IMR-90 (cell line): ENCODE measurements around the gene OR3A2. TPM values are rescaled to one million over a fixed set of nuclear protein-coding genes. Genes with fewer than 3 reads are reported as not detected.

Source experiments
- ATAC-seq: fragments of 200-7000 bp; cut with Tn5 transposase; 2 replicates; pipeline ENCODE4 v1.9.1; 2020; ENCODE audit warnings: low read depth, mild to moderate bottlenecking, moderate library complexity
- BruUV-seq: library from RNA; stranded (reverse); fragments of 400-500 nt; replicated peaks from 2 replicates; lab custom pipeline; 2021; lab: Mats Ljungman, UMichigan
- CTCF ChIA-PET: fragments of 300-600 bp; formaldehyde crosslinking; extraction: SDS; loops from one replicate; lab custom pipeline; 2021; ENCODE audit warnings: antibody characterized with exemption; lab: Yijun Ruan, JAX
- POLR2A ChIA-PET: fragments of 300-600 bp; sonication (Branson Sonifier 250); formaldehyde crosslinking; loops from one replicate; lab custom pipeline; 2022; ENCODE audit warnings: antibody characterized with exemption; ENCODE audit not compliant: unreplicated experiment; lab: Charles Lee
- DNase-seq: peaks from one replicate; pipeline ENCODE4 v3.0.0; 2013
- H2AFZ ChIP-seq: replicated peaks from 2 replicates; pipeline ENCODE3; 2013; ENCODE audit warnings: low read length, mild to moderate bottlenecking; ENCODE audit not compliant: poor library complexity
- H2AK5ac ChIP-seq: 2 replicates; pipeline ENCODE4 v1.6.1; 2013; ENCODE audit warnings: low read depth, low read length, inconsistent platforms
- H2AK9ac ChIP-seq: replicated peaks from 2 replicates; pipeline ENCODE3; 2013; ENCODE audit warnings: mild to moderate bottlenecking, low read depth, low read length, moderate library complexity; ENCODE audit not compliant: poor library complexity
- H2BK120ac ChIP-seq: 2 replicates; pipeline ENCODE4 v1.6.1; 2013; ENCODE audit warnings: low read depth, low read length, inconsistent platforms
- H2BK15ac ChIP-seq: 3 replicates; pipeline ENCODE4 v1.6.1; 2013; ENCODE audit warnings: low read depth, low read length, inconsistent platforms
- H2BK20ac ChIP-seq: 2 replicates; pipeline ENCODE4 v1.6.1; 2013; ENCODE audit warnings: low read depth, mild to moderate bottlenecking, inconsistent platforms, low read length, moderate library complexity
- H2BK5ac ChIP-seq: 2 replicates; pipeline ENCODE4 v1.6.1; 2013; ENCODE audit warnings: mild to moderate bottlenecking, low read depth, low read length, inconsistent platforms; ENCODE audit not compliant: poor library complexity, severe bottlenecking
- H3K14ac ChIP-seq: replicated peaks from 2 replicates; pipeline ENCODE4 v1.6.1; 2013; ENCODE audit warnings: low read depth, low read length, inconsistent platforms
- H3K18ac ChIP-seq: 2 replicates; pipeline ENCODE4 v1.6.1; 2013; ENCODE audit warnings: low read depth, low read length, control low read depth
- H3K23ac ChIP-seq: 2 replicates; pipeline ENCODE4 v1.6.1; 2013; ENCODE audit warnings: low read depth, low read length, inconsistent platforms
- H3K27ac ChIP-seq: 2 replicates; pipeline ENCODE4 v1.5.1; 2013; ENCODE audit warnings: mild to moderate bottlenecking, control low read depth, low read length; ENCODE audit not compliant: insufficient read depth
- H3K27me3 ChIP-seq: 2 replicates; pipeline ENCODE4 v1.6.1; 2013; ENCODE audit warnings: low read length; ENCODE audit not compliant: control insufficient read depth, insufficient read depth
- H3K36me3 ChIP-seq: 2 replicates; pipeline ENCODE4 v1.6.1; 2013; ENCODE audit warnings: low read length, mixed read lengths; ENCODE audit not compliant: control insufficient read depth, insufficient read depth
- H3K4ac ChIP-seq: 2 replicates; pipeline ENCODE4 v1.6.1; 2013; ENCODE audit warnings: low read depth, low read length, inconsistent platforms
- H3K4me1 ChIP-seq: 2 replicates; pipeline ENCODE4 v1.6.1; 2013; ENCODE audit warnings: low read length, mixed read lengths; ENCODE audit not compliant: control insufficient read depth, insufficient read depth
- H3K4me2 ChIP-seq: 2 replicates; pipeline ENCODE4 v1.6.1; 2013; ENCODE audit warnings: low read depth, mild to moderate bottlenecking, control low read depth, low read length, moderate library complexity
- H3K4me3 ChIP-seq: 2 replicates; pipeline ENCODE4 v1.5.1; 2013; ENCODE audit warnings: low read depth, mild to moderate bottlenecking, control low read depth, low read length, moderate library complexity; ENCODE audit not compliant: insufficient read depth
- H3K56ac ChIP-seq: 2 replicates; pipeline ENCODE4 v1.6.1; 2013; ENCODE audit warnings: low read length, inconsistent platforms; ENCODE audit not compliant: insufficient read depth; ENCODE audit errors: extremely low read depth
- H3K79me1 ChIP-seq, 2 experiments: 2 replicates each; pipeline ENCODE4 v1.6.1; 2013; ENCODE audit warnings: low read length in 2 of 2, inconsistent platforms in 1 of 2, low read depth in 1 of 2
- H3K9ac ChIP-seq: 2 replicates; pipeline ENCODE4 v1.6.1; 2013; ENCODE audit warnings: low read depth, low read length, control low read depth
- H3K9me1 ChIP-seq: 2 replicates; pipeline ENCODE4 v1.6.1; 2013; ENCODE audit warnings: low read length, inconsistent platforms; ENCODE audit not compliant: insufficient read depth
- H3K9me3 ChIP-seq: 2 replicates; pipeline ENCODE4 v1.6.1; 2013; ENCODE audit warnings: low read length; ENCODE audit not compliant: control insufficient read depth, insufficient read depth
- H4K20me1 ChIP-seq: 2 replicates; pipeline ENCODE4 v1.6.1; 2013; ENCODE audit warnings: low read length, inconsistent platforms; ENCODE audit not compliant: insufficient read depth
- H4K5ac ChIP-seq: 2 replicates; pipeline ENCODE4 v1.6.1; 2013; ENCODE audit warnings: mild to moderate bottlenecking, low read depth, low read length, control low read depth
- H4K8ac ChIP-seq, 2 experiments: 2 replicates each; pipeline ENCODE4 v1.6.1; 2013; ENCODE audit warnings: low read depth in 2 of 2, low read length in 2 of 2, control low read depth in 1 of 2, inconsistent platforms in 1 of 2
- H4K91ac ChIP-seq: 2 replicates; pipeline ENCODE4 v1.6.1; 2013; ENCODE audit warnings: low read depth, low read length, inconsistent platforms; ENCODE audit not compliant: insufficient read depth
- BHLHE40 ChIP-seq: fragments of 150-350 bp; IDR thresholded peaks from 2 replicates; pipeline ENCODE4 v1.6.1; 2016; ENCODE audit warnings: mild to moderate bottlenecking, low read depth, low read length
- CEBPB ChIP-seq: IDR thresholded peaks from 2 replicates; pipeline ENCODE4 v1.6.1; 2012; ENCODE audit warnings: low read depth, low read length, improper control_type of control experiment
- CHD1 ChIP-seq: IDR thresholded peaks from 2 replicates; pipeline ENCODE4 v1.6.1; 2012; ENCODE audit warnings: low read depth, low read length, improper control_type of control experiment
- CTCF ChIP-seq: conservative IDR thresholded peaks from 2 replicates; pipeline ENCODE4 v1.5.1; 2012; ENCODE audit warnings: mild to moderate bottlenecking, low read depth, low read length, improper control_type of control experiment
- FOS ChIP-seq: fragments of 150-350 bp; IDR thresholded peaks from 2 replicates; pipeline ENCODE4 v1.6.1; 2016; ENCODE audit warnings: low read depth, low read length
- MAFK ChIP-seq: IDR thresholded peaks from 2 replicates; pipeline ENCODE4 v1.6.1; 2012; ENCODE audit warnings: low read depth, low read length, improper control_type of control experiment
- MAZ ChIP-seq: IDR thresholded peaks from 2 replicates; pipeline ENCODE4 v1.6.1; 2012; ENCODE audit warnings: low read depth, mild to moderate bottlenecking, low read length, improper control_type of control experiment, moderate library complexity, borderline replicate concordance
- MXI1 ChIP-seq: IDR thresholded peaks from 2 replicates; pipeline ENCODE4 v1.6.1; 2012; ENCODE audit warnings: low read depth, mild to moderate bottlenecking, low read length, moderate library complexity, borderline replicate concordance
- POLR2A ChIP-seq: IDR thresholded peaks from 2 replicates; pipeline ENCODE4 v1.6.1; 2012; ENCODE audit warnings: mild to moderate bottlenecking, low read depth, low read length
- RAD21 ChIP-seq: IDR thresholded peaks from 2 replicates; pipeline ENCODE4 v1.6.1; 2012; ENCODE audit warnings: low read length, improper control_type of control experiment
- RFX5 ChIP-seq: IDR thresholded peaks from 2 replicates; pipeline ENCODE4 v1.8.0; 2012; ENCODE audit warnings: low read depth, mild to moderate bottlenecking, low read length, moderate library complexity
- USF2 ChIP-seq: fragments of 150-350 bp; IDR thresholded peaks from 2 replicates; pipeline ENCODE4 v1.6.1; 2017; ENCODE audit warnings: mild to moderate bottlenecking, antibody characterized with exemption, low read length, low read depth
- WGBS, 2 experiments: methylation state at CpG; one replicate each; pipeline versions ENCODE4 v1.1.5 to v1.1.7; 2013; ENCODE audit warnings: missing lambda C conversion rate in 2 of 2; ENCODE audit not compliant: insufficient read length in 1 of 2; ENCODE audit errors: extremely low coverage in 2 of 2; 5-methylcytosine and 5-hydroxymethylcytosine counted together
- dilution Hi-C: fragments of 300-500 bp; cut with HindIII; formaldehyde crosslinking; loops from one replicate; pipeline ENCODE4 v1.14.3; 2018; ENCODE audit warnings: low sequenced_read_pairs; ENCODE audit not compliant: unreplicated experiment
- in situ Hi-C: fragments of 300-500 bp; cut with MboI; formaldehyde crosslinking; loops from 3 replicates; pipeline ENCODE4 v1.14.3; 2019; ENCODE audit warnings: low sequenced_read_pairs, inconsistent platforms, mixed read lengths
- intact Hi-C: fragments of 100-400 bp; cut with micrococcal nuclease; formaldehyde crosslinking; loops from 2 replicates; pipeline ENCODE4 v1.10.0; 2022
- polyA plus RNA-seq, 3 experiments: library from polyadenylated mRNA; depleted of rRNA; stranded (reverse); fragments of >200 nt; gene quantifications; 2 replicates each; pipeline ENCODE4 v1.2.3, GENCODE V29; 2012; ENCODE audit warnings: low replicate concordance in 1 of 3
- total RNA-seq: library from RNA; depleted of rRNA; stranded (reverse); fragments of >200 nt; gene quantifications from 2 replicates; pipeline ENCODE4 v1.2.3, GENCODE V29; 2012

The OR3A2 gene
- total and polyA plus RNA-seq, 2 of the 4 experiments (the other 2 are of a cell fraction) = not detected

- Histone ChIP-seq H3K9me3 (peaks cover 33% of the 10 kb centered on the region), H3K4me2 (no peak overlapping the region), H3K56ac (no peak overlapping the region), H2AK9ac (no peak overlapping the region), H4K91ac (no peak overlapping the region), H2BK15ac (no peak overlapping the region), H3K4ac (no peak overlapping the region), H3K18ac (no peak overlapping the region), H2AK5ac (no peak overlapping the region), H4K20me1 (no peaks in the 10 kb centered on the region), H2BK120ac (no peak overlapping the region), H3K4me1 (no peaks in the 10 kb centered on the region), H3K36me3 (no peaks in the 10 kb centered on the region), H3K27ac (no peak overlapping the region), H3K9me1 (no peaks in the 10 kb centered on the region), H3K14ac (no peak overlapping the region), H4K8ac (no peak overlapping the region), H2BK20ac (no peak overlapping the region), H2AFZ (no peak overlapping the region), H3K23ac (no peak overlapping the region), H3K4me3 (no peak overlapping the region), H3K27me3 (no peaks in the 10 kb centered on the region), H2BK5ac (no peak overlapping the region), H3K9ac (no peak overlapping the region), H3K79me1 (no peaks in the 10 kb centered on the region), H4K5ac (no peak overlapping the region)
- no peak for DNase-seq
- in situ Hi-C loops (no loop called here), intact Hi-C loops (no loop called here), dilution Hi-C loops (no loop called here)
- 20% methylated on average over 2 of the region's 8 CpGs; no CpG with 5 or more reads in 1 of the 2 experiments for WGBS, 2 experiments
- POLR2A ChIA-PET = no interaction called here
- no peak for ATAC-seq
- no TSS peak for BruUV-seq
- no peak for TF ChIP-seq MAZ
- no peak for TF ChIP-seq POLR2A
- TF ChIP-seq CHD1 = no peak
- no peak for TF ChIP-seq FOS
- no peak for TF ChIP-seq CTCF
- no peak for TF ChIP-seq RFX5
- no peak for TF ChIP-seq MAFK
- TF ChIP-seq MXI1 = no peak
- no peak for TF ChIP-seq BHLHE40
- TF ChIP-seq CEBPB = no peak
- TF ChIP-seq RAD21 = no peak
- no peak for TF ChIP-seq USF2
- CTCF ChIA-PET = no interaction called here
Observed at GRCh38 chr17:3378321-3378720, 7.8 kb downstream of the OR3A2 start.
